ENCODE results near the gene DGKG. TPM values are rescaled to one million over a fixed set of nuclear protein-coding genes. Genes with fewer than 3 reads are reported as not detected.

Gene DGKG
- polyA plus RNA-seq, 2 of the 4 experiments (the other 2 are of a cell fraction), result 11.5 to 13.3 TPM

GRCh38 chr3:186132487-186132886 is 229.5 kb downstream of the DGKG start:
- ChIA-PET CTCF (interaction anchor here (0.8 kb wide), 1 partner anchor 10 kb away, joined by 3 read pairs; no protein-coding TSS in a partner anchor), POLR2A (no interaction called here)
- no peak for DNase-seq (ENCODE audit: low read depth in 1 of 2, low spot score in 1 of 2)
- Histone ChIP-seq H3K4me2 (no peak overlapping the region), H3K9me3 (no peaks in the 10 kb centered on the region), H3K4me1 (no peaks in the 10 kb centered on the region), H3K27ac (no peak overlapping the region), H3K4me3 (no peak overlapping the region)
- TF ChIP-seq KDM5A (IDR thresholded peaks at IDR 0.05), result no peak
- no peak for TF ChIP-seq FOXS1 (CRISPR knock-in tag; IDR thresholded peaks at IDR 0.05)
- 100% methylated on average over 1 of the region's 2 CpGs for WGBS (ENCODE audit: missing lambda C conversion rate)
- no peak for ATAC-seq
- no peak for FAIRE-seq

- Histone ChIP-seq H3K27ac (no peak overlapping the region), H3K4me1 (no peaks in the 10 kb centered on the region), H3K9me3 (no peaks in the 10 kb centered on the region), H3K4me2 (no peak overlapping the region), H3K4me3 (no peak overlapping the region)
- FAIRE-seq (no peak), ATAC-seq (no peak), DNase-seq (ENCODE audit: low read depth in 1 of 2, low spot score in 1 of 2) (no peak)
- POLR2A ChIA-PET, result no interaction called here
- CTCF ChIA-PET, result no interaction called here
- WGBS (ENCODE audit: missing lambda C conversion rate), result 89% methylated on average over 4 of the region's 4 CpGs
- TF ChIP-seq CBX8 (IDR thresholded peaks at IDR 0.05) (no peak), JUNB (IDR thresholded peaks at IDR 0.05) (no peak), POLR2AphosphoS2 (conservative IDR thresholded peaks at IDR 0.05; ENCODE audit: low read length) (no peak), PHF8 (IDR thresholded peaks at IDR 0.05; ENCODE audit: borderline replicate concordance, low read depth) (no peak), ESRRA (IDR thresholded peaks at IDR 0.05; ENCODE audit: borderline replicate concordance, low read length) (no peak), PBX3 (IDR thresholded peaks at IDR 0.05) (no peak), FOXS1 (CRISPR knock-in tag; IDR thresholded peaks at IDR 0.05) (no peak), NFE2L2 (conservative IDR thresholded peaks at IDR 0.05; ENCODE audit: low read length) (no peak), EHMT2 (IDR thresholded peaks at IDR 0.05; ENCODE audit: low read depth) (no peak), RFX5 (IDR thresholded peaks at IDR 0.05) (no peak), MAFK (IDR thresholded peaks at IDR 0.05; ENCODE audit: partially characterized antibody) (no peak), POLR2A (IDR thresholded peaks at IDR 0.05; ENCODE audit: low read length) (no peak), NPAS2 (CRISPR knock-in tag; IDR thresholded peaks at IDR 0.05; ENCODE audit: borderline replicate concordance) (no peak), BHLHE40 (IDR thresholded peaks at IDR 0.05; ENCODE audit: low read depth, low read length) (no peak), GATA3 (IDR thresholded peaks at IDR 0.05; ENCODE audit: borderline replicate concordance) (no peak), CBX2 (IDR thresholded peaks at IDR 0.05; ENCODE audit: borderline replicate concordance, low read depth) (no peak)
These were observed 232.8 kb downstream of the DGKG start for GRCh38 chr3:186129206-186129605.

GRCh38 chr3:186128158-186128557 is 233.9 kb downstream of the DGKG start:
- no peak overlapping the region for H3K4me2 ChIP-seq
- ChIA-PET CTCF (no interaction called here), POLR2A (no interaction called here)
- 97% methylated on average over 8 of the region's 8 CpGs for whole genome bisulfite sequencing (ENCODE audit: missing lambda C conversion rate)
- ATAC-seq (no peak), DNase-seq (ENCODE audit: low read depth in 1 of 2, low spot score in 1 of 2) (no peak), FAIRE-seq (no peak)
- no peaks in the 10 kb centered on the region for H3K9me3 ChIP-seq
- no peak overlapping the region for H3K4me3 ChIP-seq
- TF ChIP-seq FOSL2 (IDR thresholded peaks at IDR 0.05), result no peak
- no peak for TF ChIP-seq FOSL2 (CRISPR knock-in tag; IDR thresholded peaks at IDR 0.05)
- TF ChIP-seq PBX3 (IDR thresholded peaks at IDR 0.05), result no peak
- no peak for TF ChIP-seq BCL3 (IDR thresholded peaks at IDR 0.05)
- TF ChIP-seq ZSCAN20 (CRISPR knock-in tag; IDR thresholded peaks at IDR 0.05), result no peak
- no peak for TF ChIP-seq POLR2AphosphoS2 (conservative IDR thresholded peaks at IDR 0.05; ENCODE audit: low read length)
- TF ChIP-seq SMC3 (IDR thresholded peaks at IDR 0.05), result no peak
- TF ChIP-seq HOXA7 (CRISPR knock-in tag; IDR thresholded peaks at IDR 0.05), result no peak
- no peak for TF ChIP-seq NR3C1 (IDR thresholded peaks at IDR 0.05)
- TF ChIP-seq ESRRA (IDR thresholded peaks at IDR 0.05; ENCODE audit: borderline replicate concordance, low read length), result no peak
- no peak for TF ChIP-seq BHLHE40 (IDR thresholded peaks at IDR 0.05; ENCODE audit: low read depth, low read length)
- TF ChIP-seq USF2 (IDR thresholded peaks at IDR 0.05), result no peak
- TF ChIP-seq POLR2A (IDR thresholded peaks at IDR 0.05; ENCODE audit: low read length), result no peak
- TF ChIP-seq RARB (CRISPR knock-in tag; IDR thresholded peaks at IDR 0.05), result no peak
- TF ChIP-seq EP300 (IDR thresholded peaks at IDR 0.05), result no peak
- no peak for TF ChIP-seq HOXB13 (CRISPR knock-in tag; IDR thresholded peaks at IDR 0.05; ENCODE audit: low read depth)
- TF ChIP-seq KDM5A (IDR thresholded peaks at IDR 0.05), result no peak
- no peak for TF ChIP-seq E2F6 (IDR thresholded peaks at IDR 0.05; ENCODE audit: borderline replicate concordance, low read depth)
- TF ChIP-seq GATA3 (IDR thresholded peaks at IDR 0.05; ENCODE audit: borderline replicate concordance), result no peak
- TF ChIP-seq RFX5 (IDR thresholded peaks at IDR 0.05), result no peak
- no peak overlapping the region for H3K27ac ChIP-seq
- no peaks in the 10 kb centered on the region for H3K4me1 ChIP-seq

All from A549 (cell line).